GM18861 (cell line): ENCODE results near the gene AMBP.
"Not testable (repeated sequence)": the region's sequence is repeated elsewhere in the genome, so short reads cannot be mapped to it uniquely, and the experiment has no call there.

Source experiments
- ATAC-seq: cut with Tn5 transposase; IDR thresholded peaks from one replicate; pipeline ENCODE4 v1.9.1; 2021; ENCODE audit not compliant: unreplicated experiment

AMBP gene

GRCh38 chr9:114053246-114054005 lies 24.7 kb downstream of the AMBP start:
- ATAC-seq, result no peak

DNA sequence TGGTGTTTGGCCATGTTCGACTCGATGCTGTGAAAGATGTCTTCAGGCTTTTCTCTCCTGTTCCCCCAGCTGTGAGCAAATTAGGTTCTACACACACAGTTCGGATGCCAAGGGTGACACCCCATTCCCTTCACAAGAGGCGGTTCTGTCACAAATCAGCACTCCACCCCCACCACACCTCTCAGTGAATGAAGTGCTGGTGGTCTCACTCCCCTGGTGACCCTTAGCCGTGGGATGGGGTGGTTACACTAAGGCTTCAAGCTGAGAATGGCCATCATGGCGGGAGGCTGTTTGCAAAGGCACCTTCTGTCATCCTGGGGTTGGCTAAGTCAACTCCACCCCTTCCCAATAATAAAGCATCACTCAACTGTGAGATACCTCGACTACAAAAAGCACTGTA lies 26.4 kb downstream of the AMBP start:
- no peak for ATAC-seq

- ATAC-seq, result no peak
These were observed 26.8 kb downstream of the AMBP start for GRCh38 chr9:114051281-114051680.

DNA sequence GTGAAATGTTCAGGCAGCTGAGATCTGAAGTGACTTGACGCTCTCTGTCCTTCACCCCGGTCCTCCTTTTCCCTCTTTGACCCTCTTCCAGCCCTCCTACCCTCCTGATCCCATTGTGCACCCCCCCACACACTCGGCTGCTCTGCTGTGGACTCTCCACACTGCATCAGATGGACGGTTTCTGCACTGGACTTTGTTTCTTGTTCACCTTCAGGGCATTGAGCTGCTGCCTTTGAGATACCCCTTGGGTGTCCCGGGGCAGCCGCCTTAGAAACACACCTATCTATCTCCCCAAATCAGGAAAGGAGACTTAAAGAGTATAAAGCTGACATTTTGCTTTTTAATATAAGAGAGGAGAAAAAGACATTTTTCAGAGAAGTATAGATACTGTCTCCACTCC lies 27.5 kb downstream of the AMBP start:
- no peak for ATAC-seq

DNA sequence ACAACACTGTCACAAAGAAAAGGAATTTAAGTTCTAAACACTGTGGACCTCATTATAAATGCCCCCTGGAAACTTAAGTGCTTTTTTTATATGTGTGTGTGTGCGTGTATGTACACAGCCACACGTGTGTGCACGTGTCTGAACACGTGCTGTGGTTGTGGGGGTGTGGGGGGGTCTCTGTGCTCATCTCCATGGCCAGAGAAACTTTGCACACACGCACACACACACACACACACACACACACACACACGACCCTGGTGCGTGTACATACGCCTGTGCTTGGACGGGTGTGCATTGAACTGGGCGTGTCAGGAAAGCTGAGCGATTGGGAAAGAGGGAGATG lies 27.9 kb downstream of the AMBP start:
- no peak for ATAC-seq

GRCh38 chr9:114049441-114050225 lies 28.5 kb downstream of the AMBP start:
- ATAC-seq, result no peak

GRCh38 chr9:114048533-114049415 lies 29.3 kb downstream of the AMBP start:
- no peak for ATAC-seq

DNA sequence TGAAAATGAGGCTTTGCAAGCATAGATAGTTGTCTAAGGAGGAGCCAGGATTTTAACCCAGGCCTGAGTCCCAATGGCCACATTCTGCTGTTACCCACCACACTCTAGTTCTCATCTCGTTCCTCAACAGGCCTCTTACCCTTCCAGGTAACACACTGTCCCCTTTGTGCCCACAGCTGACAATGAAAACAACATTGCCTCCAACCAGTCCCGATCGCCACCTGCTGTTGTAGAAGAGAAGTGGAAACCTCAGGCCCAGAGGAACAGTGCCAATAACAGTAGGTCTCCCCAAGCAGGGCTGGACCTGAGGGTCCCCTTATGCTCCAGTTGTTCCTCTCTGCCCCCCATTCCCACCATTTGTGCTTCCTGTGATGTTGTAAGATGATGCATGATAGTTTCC lies 30.4 kb downstream of the AMBP start:
- no peak for ATAC-seq

DNA sequence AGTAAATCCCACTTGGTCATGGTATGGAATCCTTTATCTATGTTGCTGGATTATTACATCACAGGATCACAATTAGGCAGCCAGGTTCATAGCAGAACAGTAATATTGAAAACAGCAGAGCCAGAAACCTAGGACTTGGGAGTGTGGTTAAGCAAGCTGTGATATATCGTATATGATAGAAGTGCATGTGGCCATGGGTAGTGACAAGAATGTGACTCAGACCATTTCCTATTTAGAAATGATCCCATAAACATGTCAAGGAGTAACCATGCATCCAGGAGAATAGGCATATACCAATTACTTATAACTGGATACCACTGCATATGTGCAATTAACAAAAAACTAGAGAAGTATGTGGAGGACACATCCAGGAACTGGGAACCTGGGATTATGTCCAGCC lies 31.2 kb downstream of the AMBP start:
- ATAC-seq, result no peak

- ATAC-seq, result no peak
These were observed 31.8 kb downstream of the AMBP start for GRCh38 chr9:114046237-114046755.

- not testable (repeated sequence) for ATAC-seq
These were observed 34.4 kb downstream of the AMBP start for GRCh38 chr9:114043660-114044059.

- ATAC-seq, result no peak
These were observed 38.6 kb downstream of the AMBP start for GRCh38 chr9:114039484-114039883.

- ATAC-seq, result no peak
These were observed 39.3 kb downstream of the AMBP start for GRCh38 chr9:114038724-114039313.

DNA sequence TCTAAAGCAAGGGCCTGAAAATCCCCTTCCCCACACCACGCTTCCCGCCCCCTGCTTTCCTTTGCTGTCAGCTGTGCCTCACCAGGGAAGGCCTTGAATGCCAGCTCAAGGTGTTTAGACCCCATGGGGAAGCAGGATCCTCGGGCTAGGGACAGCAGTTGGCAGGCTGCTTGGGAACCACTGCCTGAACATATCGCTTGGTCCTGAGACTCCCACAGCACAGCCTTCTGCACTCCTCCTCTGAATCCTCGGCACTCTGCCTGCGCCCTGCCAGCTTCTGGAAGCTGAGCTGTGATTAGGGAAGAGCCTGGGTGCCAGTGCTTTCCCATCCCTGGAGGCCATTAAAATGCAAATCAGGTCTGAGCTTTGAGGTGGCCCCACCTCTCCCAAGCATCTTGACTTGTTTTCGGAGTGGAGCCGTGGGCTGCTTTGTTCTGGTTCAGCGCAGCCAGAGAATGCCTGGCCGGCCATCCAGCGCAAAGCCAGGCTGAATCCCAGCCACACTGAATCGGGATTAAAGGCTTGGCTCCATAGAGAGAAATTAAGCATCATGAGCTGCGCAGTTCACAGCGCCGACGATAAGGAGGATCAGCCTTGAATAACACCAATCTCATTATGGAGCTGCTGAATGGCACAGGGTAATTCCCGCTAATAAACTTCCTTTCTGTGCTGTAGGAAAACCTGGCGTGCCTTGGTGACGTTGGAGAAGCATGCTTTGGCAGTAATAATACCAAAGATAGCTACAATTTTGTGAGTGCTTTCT lies 40.0 kb downstream of the AMBP start:
- no peak for ATAC-seq

GRCh38 chr9:114037249-114037648 lies 40.9 kb downstream of the AMBP start:
- ATAC-seq, result no peak

GRCh38 chr9:114035845-114036801 lies 42.0 kb downstream of the AMBP start:
- ATAC-seq, result no peak

- ATAC-seq, result no peak
These were observed 42.8 kb downstream of the AMBP start for GRCh38 chr9:114035221-114035844.

- no peak for ATAC-seq
These were observed 43.4 kb downstream of the AMBP start for GRCh38 chr9:114034661-114035062.

GRCh38 chr9:114034196-114034595 lies 43.9 kb downstream of the AMBP start:
- ATAC-seq, result no peak
